Activated naive CD4-positive, alpha-beta T cell treated with Interleukin-2 at 50 U/mL for 16 hours (primary cell): ENCODE data around the gene MYPOP.
A peak's percentile ranks its signal among the peaks of the same experiment; 100 is the strongest.

Experiments
- DNase-seq: peaks from one replicate; pipeline ENCODE4 v3.0.0-alpha.2; 2020

MYPOP gene

GRCh38 chr19:45901912-45902650, at the start of gene MYPOP:
Gene MYPOP (minus strand): TSS chr19:45902613. CDS start chr19:45901773, 840 bp downstream.
- DNase-seq = no peak

GRCh38 chr19:45947926-45948325, 45.5 kb upstream of the MYPOP start:
- DNase-seq = no peak

- DNase-seq = no peak
Measured at GRCh38 chr19:45940515-45940805, 38.0 kb upstream of the MYPOP start.

GRCh38 chr19:45939792-45940514, 37.5 kb upstream of the MYPOP start:
- DNase-seq = no peak

- no peak for DNase-seq
Measured at GRCh38 chr19:45938733-45939319, 36.4 kb upstream of the MYPOP start.

GRCh38 chr19:45935267-45935666, 32.9 kb upstream of the MYPOP start:
- no peak for DNase-seq

- DNase-seq = no peak
Measured at GRCh38 chr19:45934551-45935230, 32.3 kb upstream of the MYPOP start.

GRCh38 chr19:45933759-45934158, 31.3 kb upstream of the MYPOP start:
- DNase-seq = no peak

- DNase-seq = no peak
Measured at GRCh38 chr19:45931055-45931454, 28.6 kb upstream of the MYPOP start.

- DNase-seq = no peak
Measured at GRCh38 chr19:45929247-45929646, 26.8 kb upstream of the MYPOP start.

- peak; percentile 88 for DNase-seq
Measured at GRCh38 chr19:45927565-45928261, 25.3 kb upstream of the MYPOP start.

- no peak for DNase-seq
Measured at GRCh38 chr19:45924891-45925447, 22.6 kb upstream of the MYPOP start.

GRCh38 chr19:45922281-45922680, 19.9 kb upstream of the MYPOP start:
- DNase-seq = no peak

- DNase-seq = no peak
Measured at GRCh38 chr19:45920458-45920857, 18.0 kb upstream of the MYPOP start.

GRCh38 chr19:45919678-45920077, 17.3 kb upstream of the MYPOP start:
- no peak for DNase-seq

GRCh38 chr19:45918721-45919120, 16.3 kb upstream of the MYPOP start:
- no peak for DNase-seq

- no peak for DNase-seq
Measured at GRCh38 chr19:45917421-45918091, 15.1 kb upstream of the MYPOP start.

GRCh38 chr19:45913874-45914830, 11.7 kb upstream of the MYPOP start, which contains the start of gene NANOS2:
Gene NANOS2 (minus strand): TSS chr19:45914778. CDS start chr19:45914693, 85 bp downstream.
- no peak for DNase-seq

- no peak for DNase-seq
Measured at GRCh38 chr19:45911291-45911690, 8.9 kb upstream of the MYPOP start.

- DNase-seq = no peak
Measured at GRCh38 chr19:45908956-45909355, 6.5 kb upstream of the MYPOP start.

- no peak for DNase-seq
Measured at GRCh38 chr19:45906221-45906620, 3.8 kb upstream of the MYPOP start.
